ENCODE data around the gene CYB5R4. TPM values are rescaled to one million over a fixed set of nuclear protein-coding genes. Genes with fewer than 3 reads are reported as not detected.

Gene CYB5R4
- total RNA-seq, 1 donor from 2014 or later, result 35.4 TPM

- Histone ChIP-seq H3K9me3 (no peaks in the 10 kb centered on the region), H3K4me1 (no peaks in the 10 kb centered on the region), H3K36me3 (peaks cover 27% of the 10 kb centered on the region), H3K4me3 (no peak overlapping the region), H3K27me3 (ENCODE audit: low read depth) (no peaks in the 10 kb centered on the region), H3K27ac (no peak overlapping the region)
- DNase-seq (no peak), ATAC-seq (no peak)
- TF ChIP-seq CTCF (IDR thresholded peaks at IDR 0.05), result no peak
- intact Hi-C loops (cut with DNase I), result no loop called here
These were observed 7.6 kb downstream of the CYB5R4 start for GRCh38 chr6:83867043-83867442.

GRCh38 chr6:83867527-83868161, 8.2 kb downstream of the CYB5R4 start:
- ATAC-seq (peak; percentile 58 to 84), DNase-seq (peak; percentile 68)
- no peaks in the 10 kb centered on the region for H3K27me3 ChIP-seq (ENCODE audit: low read depth)
- intact Hi-C loops (cut with DNase I), result no loop called here
- no peaks in the 10 kb centered on the region for H3K9me3 ChIP-seq
- no peaks in the 10 kb centered on the region for H3K4me1 ChIP-seq
- no peak overlapping the region for H3K27ac ChIP-seq
- H3K36me3 ChIP-seq, result peaks cover 27% of the 10 kb centered on the region
- H3K4me3 ChIP-seq, result no peak overlapping the region
- TF ChIP-seq CTCF (IDR thresholded peaks at IDR 0.05), result no peak

- no peak for TF ChIP-seq CTCF (IDR thresholded peaks at IDR 0.05)
- Histone ChIP-seq H3K27me3 (ENCODE audit: low read depth) (no peaks in the 10 kb centered on the region), H3K4me3 (no peak overlapping the region), H3K4me1 (no peaks in the 10 kb centered on the region), H3K36me3 (peaks cover 27% of the 10 kb centered on the region), H3K9me3 (no peaks in the 10 kb centered on the region), H3K27ac (no peak overlapping the region)
- no peak for DNase-seq
- no peak for ATAC-seq
- intact Hi-C loops (cut with DNase I), result no loop called here
These were observed 9.2 kb downstream of the CYB5R4 start for GRCh38 chr6:83868639-83869038.

DNA sequence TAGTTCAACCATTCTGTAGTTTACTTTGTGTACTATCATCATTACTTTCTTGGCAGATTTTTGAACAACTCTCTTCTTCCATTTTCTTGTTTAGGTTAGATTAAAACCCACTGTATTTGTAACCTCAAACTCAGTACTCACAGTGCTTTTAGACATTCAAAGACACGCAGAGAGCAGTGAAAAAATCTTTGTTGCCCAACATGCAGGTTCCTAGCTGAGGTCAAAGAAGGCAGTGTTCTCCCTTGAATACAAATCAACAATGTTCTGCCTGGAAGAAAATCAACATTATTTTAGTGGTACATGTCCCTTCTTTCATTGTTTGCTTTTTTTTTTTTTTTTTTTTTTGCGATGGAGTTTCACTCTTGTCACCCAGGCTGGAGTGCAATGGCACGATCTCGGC, 11.2 kb downstream of the CYB5R4 start:
- no peak for DNase-seq
- Histone ChIP-seq H3K9me3 (no peaks in the 10 kb centered on the region), H3K27me3 (ENCODE audit: low read depth) (no peaks in the 10 kb centered on the region), H3K27ac (no peak overlapping the region), H3K4me1 (no peaks in the 10 kb centered on the region), H3K36me3 (peaks cover 11% of the 10 kb centered on the region), H3K4me3 (no peak overlapping the region)
- intact Hi-C loops (cut with DNase I), result no loop called here
- no peak for TF ChIP-seq CTCF (IDR thresholded peaks at IDR 0.05)
- no peak for ATAC-seq

DNA sequence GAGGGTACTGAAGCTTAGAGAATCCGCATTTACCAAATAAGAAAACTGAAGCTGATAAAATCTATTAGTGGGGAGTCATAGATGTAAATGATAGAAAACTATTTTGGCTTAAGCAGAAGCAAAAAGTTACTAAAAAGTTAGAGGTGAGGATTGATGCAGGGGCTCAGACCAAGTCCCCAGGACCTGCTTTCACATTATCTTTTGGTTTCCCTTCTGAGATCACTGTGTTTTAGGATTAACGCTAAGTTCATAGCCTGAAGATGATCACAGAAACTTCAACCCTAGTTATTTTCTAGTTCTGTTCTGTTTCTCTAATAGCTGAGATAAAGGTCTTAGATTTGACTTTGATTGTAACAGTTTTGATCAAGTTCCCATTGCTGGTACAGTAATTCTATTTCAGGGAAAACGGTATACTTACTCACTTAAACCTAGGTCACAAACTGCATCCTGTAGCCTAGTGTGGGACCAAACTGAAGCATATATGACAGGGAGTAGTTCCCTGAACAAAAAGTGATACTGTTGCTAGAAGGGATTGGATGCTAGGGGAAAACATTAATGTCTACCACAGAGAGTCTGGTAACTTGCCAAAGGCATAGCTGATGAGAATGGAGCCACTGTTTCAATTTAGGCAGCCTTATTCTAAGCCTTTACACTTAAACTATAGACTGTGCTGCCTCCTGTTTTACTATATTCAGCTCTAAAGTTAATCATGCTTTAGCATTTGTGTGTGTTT, 13.1 kb downstream of the CYB5R4 start:
- H3K4me3 ChIP-seq, result no peak overlapping the region
- ATAC-seq, result no peak
- no peaks in the 10 kb centered on the region for H3K27me3 ChIP-seq (ENCODE audit: low read depth)
- no peaks in the 10 kb centered on the region for H3K4me1 ChIP-seq
- TF ChIP-seq CTCF (IDR thresholded peaks at IDR 0.05), result no peak
- no peaks in the 10 kb centered on the region for H3K9me3 ChIP-seq
- H3K36me3 ChIP-seq, result no peaks in the 10 kb centered on the region
- H3K27ac ChIP-seq, result no peak overlapping the region
- intact Hi-C loops (cut with DNase I), result no loop called here
- DNase-seq, result no peak

Data from lower lobe of right lung (tissue), 2 donors.